GM21717 (cell line): Measurements from ENCODE around the gene CLEC16A.
"Not testable (repeated sequence)": the region's sequence is repeated elsewhere in the genome, so short reads cannot be mapped to it uniquely, and the experiment has no call there.

ENCODE experiments used
- ATAC-seq: cut with Tn5 transposase; IDR thresholded peaks from one replicate; pipeline ENCODE4 v1.9.1; 2021; ENCODE audit warnings: mild to moderate bottlenecking, moderate library complexity; ENCODE audit not compliant: unreplicated experiment

CLEC16A gene

GRCh38 chr16:11092788-11093571 lies 148.6 kb downstream of the CLEC16A start:
- ATAC-seq: no peak

DNA sequence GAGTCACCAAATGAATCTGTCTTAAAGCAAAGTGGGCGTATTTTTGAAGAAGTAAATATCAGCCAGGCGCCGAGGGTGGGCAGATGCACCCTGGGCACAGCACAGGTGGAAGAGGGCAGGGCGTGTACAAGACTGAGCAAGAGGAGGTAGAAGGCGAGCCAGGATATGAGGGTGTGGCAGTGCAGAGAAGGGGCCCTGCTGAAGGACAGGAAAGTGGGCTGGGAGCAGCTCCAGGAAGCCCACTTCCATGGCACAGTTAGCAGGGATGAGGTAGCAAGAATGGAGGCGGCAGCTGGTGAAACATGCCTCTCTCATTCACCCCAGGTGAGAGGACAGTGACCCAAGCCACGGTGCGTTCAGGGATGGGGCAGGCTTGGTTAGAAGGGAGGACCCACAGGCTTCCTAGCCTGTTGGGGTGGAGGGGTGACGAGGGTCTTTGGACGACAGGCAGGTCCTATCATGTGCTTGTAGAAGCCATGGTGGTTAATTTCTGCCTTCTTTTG lies 149.3 kb downstream of the CLEC16A start:
- ATAC-seq: peak; percentile 2

DNA sequence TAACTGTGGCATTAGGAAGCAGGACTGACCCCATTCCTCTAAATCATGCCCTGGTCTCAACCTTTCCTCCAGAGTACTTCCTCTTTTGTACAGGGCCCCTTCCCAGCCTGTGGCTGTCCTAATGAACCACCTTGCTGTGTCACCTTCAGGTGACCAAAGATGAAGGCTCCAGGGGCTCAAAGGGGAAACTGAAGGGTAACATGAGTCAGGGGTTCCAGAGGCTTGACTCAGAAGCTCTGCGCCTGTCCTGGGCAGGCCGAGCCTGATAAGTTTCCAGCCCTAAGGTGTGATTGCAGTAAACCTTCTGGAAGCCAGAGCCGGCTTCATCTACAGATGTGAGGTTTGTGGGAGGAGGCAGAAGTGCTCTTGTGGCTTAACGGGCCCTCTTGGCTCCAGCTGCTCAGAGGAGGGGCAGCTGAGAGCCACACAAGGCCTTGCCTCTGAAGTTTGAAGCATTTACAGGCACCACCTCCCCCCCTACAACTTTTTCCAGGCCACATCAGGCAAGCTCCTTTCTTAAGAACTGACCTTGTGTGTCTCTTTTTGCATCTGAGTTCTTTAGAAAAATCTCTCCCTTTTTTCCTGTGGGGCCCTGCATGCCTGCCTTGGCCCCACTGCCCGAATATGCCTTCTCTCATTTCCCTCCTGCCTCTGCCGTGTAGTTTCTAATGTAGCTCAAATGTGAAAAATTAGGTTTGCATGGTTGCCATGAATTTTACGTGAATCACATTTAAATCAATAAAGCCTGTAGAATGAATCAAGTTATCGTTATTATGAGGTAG lies 149.9 kb downstream of the CLEC16A start:
- peak; percentile 48 for ATAC-seq

DNA sequence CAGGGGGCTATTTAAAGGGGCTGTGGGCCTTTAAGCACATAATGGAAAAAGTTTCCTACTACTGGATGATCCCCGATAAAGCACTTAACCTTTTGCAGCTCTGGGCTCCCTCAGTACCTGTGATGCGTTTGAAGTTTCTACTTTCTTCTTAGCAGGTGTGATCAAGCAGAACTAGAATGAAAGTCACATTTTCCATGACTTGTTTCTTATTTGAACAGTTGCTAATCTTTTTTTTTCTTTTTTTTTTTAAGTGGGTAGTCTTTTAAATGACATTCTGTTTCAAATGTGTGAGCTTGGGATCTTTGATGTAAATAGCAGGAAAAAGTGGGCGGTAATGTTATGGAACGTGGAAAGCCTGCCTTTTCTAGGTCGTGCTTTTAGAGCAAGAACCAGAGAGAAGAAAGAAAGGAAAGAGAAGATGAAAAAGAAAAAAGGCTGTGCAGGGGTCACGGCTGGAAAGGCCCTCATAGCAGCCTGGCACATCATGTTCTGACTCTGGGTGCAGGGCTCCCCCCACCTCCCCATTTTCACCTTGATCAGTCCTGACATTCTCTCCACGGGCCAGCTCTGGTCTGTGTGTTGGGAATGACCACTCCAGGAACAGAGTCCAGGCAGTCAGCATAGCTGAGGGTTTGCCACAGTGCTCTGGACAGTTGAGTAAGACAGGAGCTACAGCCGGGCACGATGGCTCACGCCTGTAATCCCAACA lies 150.6 kb downstream of the CLEC16A start:
- no peak for ATAC-seq

- no peak for ATAC-seq
Measured at GRCh38 chr16:11095935-11096334, 151.6 kb downstream of the CLEC16A start.

- no peak for ATAC-seq
Measured at GRCh38 chr16:11097094-11097786, 152.9 kb downstream of the CLEC16A start.

DNA sequence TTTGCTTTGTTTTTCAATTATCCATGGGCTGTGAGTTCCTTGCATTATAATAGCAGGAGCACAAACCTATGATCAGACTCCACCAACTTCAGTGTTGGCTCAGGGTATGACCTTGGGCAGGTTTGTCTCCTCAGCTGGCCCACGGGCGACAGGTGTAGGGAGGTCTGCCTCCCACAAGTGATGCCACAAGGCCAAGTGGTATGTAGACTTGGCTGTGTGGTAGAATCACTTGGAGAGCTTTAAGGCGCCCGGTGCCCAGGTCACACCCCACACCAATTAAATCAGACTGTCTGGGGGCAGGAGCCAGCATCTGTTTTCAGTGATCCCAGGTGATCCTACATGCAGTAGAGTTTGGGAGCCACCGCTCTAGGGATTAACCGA lies 153.4 kb downstream of the CLEC16A start:
- ATAC-seq: no peak

GRCh38 chr16:11098601-11099390 lies 154.4 kb downstream of the CLEC16A start:
- no peak for ATAC-seq

DNA sequence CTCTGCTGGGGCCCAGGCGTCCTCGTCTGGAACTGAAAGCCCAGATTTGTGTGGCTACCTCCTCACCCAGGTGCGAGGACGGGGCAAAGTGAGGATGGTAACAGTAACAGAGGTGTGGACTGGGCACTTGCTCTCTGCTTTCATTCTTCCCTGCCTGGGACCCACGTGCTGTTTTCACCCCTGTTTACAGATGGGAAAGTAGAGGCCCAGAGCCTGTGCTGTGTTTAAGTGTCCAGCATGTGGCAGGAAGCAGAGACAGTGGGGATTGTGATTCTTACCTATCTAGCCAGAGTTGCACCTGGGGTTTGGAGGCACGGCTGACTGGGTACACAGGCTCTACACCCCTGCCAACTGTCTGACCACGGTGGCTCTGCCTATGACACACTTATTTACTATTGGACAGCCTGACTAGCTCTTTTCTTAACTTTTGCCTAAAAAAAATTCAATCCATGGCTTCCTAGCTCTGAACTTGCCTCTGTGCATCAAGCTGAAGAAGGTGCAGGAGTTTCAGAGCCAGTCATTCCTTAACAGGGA lies 155.4 kb downstream of the CLEC16A start:
- ATAC-seq: no peak

- ATAC-seq: no peak
Measured at GRCh38 chr16:11100239-11100750, 155.9 kb downstream of the CLEC16A start.

DNA sequence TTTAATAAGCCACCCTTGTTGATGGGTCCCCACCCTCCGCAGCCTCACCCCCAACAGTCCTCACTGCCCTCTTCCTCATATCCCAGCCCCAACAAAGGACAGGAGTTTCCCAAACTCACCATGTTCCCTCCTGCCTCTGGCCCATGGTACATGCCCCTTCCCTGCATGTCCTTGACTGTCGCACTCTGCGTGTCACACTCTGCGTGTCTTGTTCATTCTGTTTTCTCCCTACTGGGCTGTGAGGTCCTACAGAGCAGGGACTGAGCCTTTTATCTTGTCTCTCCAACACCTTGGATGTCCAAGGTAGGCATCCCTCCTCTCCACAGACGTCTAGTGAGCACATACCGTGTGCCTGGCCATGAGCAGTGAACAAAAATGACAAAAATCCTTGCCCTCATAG lies 156.9 kb downstream of the CLEC16A start:
- no peak for ATAC-seq

GRCh38 chr16:11101695-11102522 lies 157.5 kb downstream of the CLEC16A start:
- ATAC-seq: no peak

DNA sequence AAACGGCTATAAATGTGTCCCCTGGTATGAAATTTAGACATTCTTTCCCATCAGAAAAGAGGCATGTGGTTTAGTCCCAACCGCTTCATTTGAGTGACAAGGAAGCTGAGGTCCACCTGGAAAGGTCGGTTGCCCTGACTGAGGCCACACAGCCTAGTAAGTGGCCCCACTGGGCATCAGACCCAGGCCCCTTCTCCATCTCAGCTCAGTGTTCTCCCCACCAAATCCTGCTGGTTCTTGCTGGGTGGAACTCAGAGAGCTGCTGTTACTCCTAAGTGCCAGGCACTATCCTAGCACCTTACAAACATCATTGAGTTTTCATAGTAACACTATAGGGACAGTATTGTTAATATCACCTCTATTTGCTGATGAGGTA lies 158.1 kb downstream of the CLEC16A start:
- no peak for ATAC-seq

GRCh38 chr16:11103301-11103700 lies 158.9 kb downstream of the CLEC16A start:
- not testable (repeated sequence) for ATAC-seq

GRCh38 chr16:11104168-11105037 lies 160.0 kb downstream of the CLEC16A start:
- ATAC-seq: peak; percentile 34

DNA sequence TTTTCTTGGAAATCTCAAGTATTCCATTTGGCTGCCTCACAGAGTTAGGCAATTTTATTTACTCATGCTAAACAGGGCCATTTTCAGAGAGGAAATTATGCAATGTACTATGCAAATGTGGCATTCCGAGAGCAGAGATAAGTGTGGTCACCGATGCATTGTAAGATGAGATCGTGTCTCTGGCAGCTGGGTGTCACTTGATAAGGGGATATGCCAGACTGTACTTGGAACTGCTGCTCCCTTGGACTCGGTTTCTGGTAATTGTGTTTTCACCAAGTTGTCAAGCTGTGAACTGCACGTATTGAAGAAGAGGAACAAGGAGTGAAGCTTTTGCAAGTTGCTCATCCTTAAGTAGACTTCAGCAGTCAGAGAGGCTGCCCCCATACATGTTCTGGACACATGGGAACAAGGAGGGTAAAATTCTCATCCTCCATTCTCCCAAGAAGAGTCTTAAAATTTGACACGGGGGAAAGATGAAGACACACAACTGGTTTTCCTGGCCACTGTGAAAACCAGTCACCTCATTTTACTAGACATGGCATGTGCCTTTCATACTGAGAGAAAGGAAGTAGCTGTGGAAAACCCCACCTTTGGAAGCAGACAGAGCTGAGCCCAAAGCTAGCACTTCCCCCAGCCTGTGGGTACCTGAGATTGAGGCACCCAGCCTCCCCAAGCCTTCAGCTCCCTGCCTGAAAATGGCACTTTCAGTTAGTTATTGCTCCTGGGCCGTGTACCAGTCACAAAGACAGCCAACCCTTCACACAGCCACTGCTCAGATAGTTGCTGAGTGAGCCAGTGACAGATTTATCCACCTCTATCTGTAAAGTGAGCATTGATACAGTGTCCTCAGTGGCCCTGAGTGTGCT lies 160.9 kb downstream of the CLEC16A start:
- peak; percentile 69 for ATAC-seq

- ATAC-seq: no peak
Measured at GRCh38 chr16:11106726-11107125, 162.4 kb downstream of the CLEC16A start.
